Measurements from ENCODE around the gene ABCC8. TPM values are rescaled to one million over a fixed set of nuclear protein-coding genes. Genes with fewer than 3 reads are reported as not detected.

The ABCC8 gene
- total and polyA plus RNA-seq, 10 of the 15 experiments (the other 5 are each of a cell fraction or from before 2014, with no cell fraction given): not detected

DNA sequence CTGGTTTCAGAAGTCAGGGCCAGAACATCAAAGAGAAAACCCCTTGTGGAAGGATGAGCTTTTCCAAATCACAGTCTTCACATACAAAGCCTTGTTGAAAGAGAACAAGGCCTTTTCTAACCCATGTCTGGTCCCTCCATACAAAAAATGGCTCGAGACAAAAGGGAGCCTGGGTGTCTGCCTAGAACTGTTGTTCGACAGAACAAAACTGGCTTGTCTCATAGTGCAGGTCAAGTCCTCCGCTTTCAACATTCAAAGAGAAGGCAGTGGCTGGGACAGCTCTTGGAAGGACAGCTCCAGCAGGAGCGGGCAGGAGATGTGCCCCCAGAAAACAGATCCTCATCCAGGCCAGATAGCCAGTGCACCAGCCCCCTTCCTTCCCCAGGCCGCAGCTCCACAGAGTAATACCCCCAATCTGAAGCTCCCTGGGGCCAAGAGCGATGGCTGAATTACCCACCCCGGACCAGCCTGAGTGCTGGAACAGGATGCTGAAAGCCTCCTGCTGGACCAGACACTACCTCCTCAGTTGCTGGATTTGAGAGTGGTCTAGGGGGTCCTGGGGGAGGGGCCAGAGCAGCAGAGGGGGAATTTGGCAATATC is 40.0 kb upstream of the ABCC8 start:
- Histone ChIP-seq H3K79me2 (ENCODE audit: control insufficient read depth, insufficient read depth, low read length) (no peaks in the 10 kb centered on the region), H3K4me2 (ENCODE audit: control insufficient read depth, insufficient read depth) (no peak overlapping the region), H3K4me1 (ENCODE audit: control insufficient read depth, insufficient read depth, low read length) (no peaks in the 10 kb centered on the region), H3K9me3 (replicated peaks; ENCODE audit: control insufficient read depth, insufficient read depth, low read length) (no peaks in the 10 kb centered on the region), H2AFZ (ENCODE audit: control insufficient read depth, low read depth, low read length) (no peak overlapping the region), H3K4me3 (no peak overlapping the region), H3K36me3 (ENCODE audit: control insufficient read depth in 2 of 2, insufficient read depth in 2 of 2, low read length in 1 of 2) (no peaks in the 10 kb centered on the region), H3K9ac (ENCODE audit: control insufficient read depth, insufficient read depth, low read length) (no peak overlapping the region), H4K20me1 (ENCODE audit: control insufficient read depth, insufficient read depth) (no peaks in the 10 kb centered on the region; the same call in 1 of the 2 replicates), H3K27me3 (replicated peaks in 1 of 2; ENCODE audit: control insufficient read depth in 2 of 2, insufficient read depth in 2 of 2, low read length in 1 of 2) (peaks cover 0 to 2% of the 10 kb centered on the region in 2 experiments; a peak in 2 of 4 replicates), H3K27ac (ENCODE audit: control insufficient read depth, insufficient read depth) (no peak overlapping the region)
- ChIA-PET RAD21 (ENCODE audit: unreplicated experiment) (no interaction called here), CTCF (interaction anchor here (1.3 to 2.1 kb wide), 3 partner anchors 9 to 11 kb away, joined by 3 to 6 read pairs (median 4); no protein-coding TSS in a partner anchor), SMC1A (ENCODE audit: uncharacterized antibody, unreplicated experiment) (interaction anchor here (1.4 kb wide), 2 partner anchors 9 to 11 kb away, joined by 3 read pairs; no protein-coding TSS in a partner anchor), POLR2A (no interaction called here)
- in situ Hi-C loops (cut with MboI) (no loop called here), intact Hi-C loops (cut with micrococcal nuclease; ENCODE audit: unreplicated experiment) (no loop called here)
- 41% methylated on average over 7 of the region's 7 CpGs for WGBS (ENCODE audit: insufficient coverage, insufficient replicate concordance, low lambda C conversion rate, missing lambda C conversion rate)
- DNase-seq (ENCODE audit: low read depth, low spot score) (no peak), ATAC-seq (no peak), FAIRE-seq (no peak)
- no peak for TF ChIP-seq HDAC6 (IDR thresholded peaks at IDR 0.05; ENCODE audit: unreplicated experiment)
- no peak for TF ChIP-seq EZH2 (IDR thresholded peaks at IDR 0.05; ENCODE audit: borderline replicate concordance, control insufficient read depth, low read depth, low read length)
- no peak for TF ChIP-seq MYB (IDR thresholded peaks at IDR 0.05; ENCODE audit: borderline replicate concordance, low read depth, low read length)
- no peak for TF ChIP-seq SUZ12 (IDR thresholded peaks at IDR 0.05; ENCODE audit: unreplicated experiment)
- TF ChIP-seq, protein P1, sequence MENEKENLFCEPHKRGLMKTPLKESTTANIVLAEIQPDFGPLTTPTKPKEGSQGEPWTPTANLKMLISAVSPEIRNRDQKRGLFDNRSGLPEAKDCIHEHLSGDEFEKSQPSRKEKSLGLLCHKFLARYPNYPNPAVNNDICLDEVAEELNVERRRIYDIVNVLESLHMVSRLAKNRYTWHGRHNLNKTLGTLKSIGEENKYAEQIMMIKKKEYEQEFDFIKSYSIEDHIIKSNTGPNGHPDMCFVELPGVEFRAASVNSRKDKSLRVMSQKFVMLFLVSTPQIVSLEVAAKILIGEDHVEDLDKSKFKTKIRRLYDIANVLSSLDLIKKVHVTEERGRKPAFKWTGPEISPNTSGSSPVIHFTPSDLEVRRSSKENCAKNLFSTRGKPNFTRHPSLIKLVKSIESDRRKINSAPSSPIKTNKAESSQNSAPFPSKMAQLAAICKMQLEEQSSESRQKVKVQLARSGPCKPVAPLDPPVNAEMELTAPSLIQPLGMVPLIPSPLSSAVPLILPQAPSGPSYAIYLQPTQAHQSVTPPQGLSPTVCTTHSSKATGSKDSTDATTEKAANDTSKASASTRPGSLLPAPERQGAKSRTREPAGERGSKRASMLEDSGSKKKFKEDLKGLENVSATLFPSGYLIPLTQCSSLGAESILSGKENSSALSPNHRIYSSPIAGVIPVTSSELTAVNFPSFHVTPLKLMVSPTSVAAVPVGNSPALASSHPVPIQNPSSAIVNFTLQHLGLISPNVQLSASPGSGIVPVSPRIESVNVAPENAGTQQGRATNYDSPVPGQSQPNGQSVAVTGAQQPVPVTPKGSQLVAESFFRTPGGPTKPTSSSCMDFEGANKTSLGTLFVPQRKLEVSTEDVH (IDR thresholded peaks at IDR 0.05; ENCODE audit: low read depth, partially characterized antibody): no peak
- TF ChIP-seq, protein P2, sequence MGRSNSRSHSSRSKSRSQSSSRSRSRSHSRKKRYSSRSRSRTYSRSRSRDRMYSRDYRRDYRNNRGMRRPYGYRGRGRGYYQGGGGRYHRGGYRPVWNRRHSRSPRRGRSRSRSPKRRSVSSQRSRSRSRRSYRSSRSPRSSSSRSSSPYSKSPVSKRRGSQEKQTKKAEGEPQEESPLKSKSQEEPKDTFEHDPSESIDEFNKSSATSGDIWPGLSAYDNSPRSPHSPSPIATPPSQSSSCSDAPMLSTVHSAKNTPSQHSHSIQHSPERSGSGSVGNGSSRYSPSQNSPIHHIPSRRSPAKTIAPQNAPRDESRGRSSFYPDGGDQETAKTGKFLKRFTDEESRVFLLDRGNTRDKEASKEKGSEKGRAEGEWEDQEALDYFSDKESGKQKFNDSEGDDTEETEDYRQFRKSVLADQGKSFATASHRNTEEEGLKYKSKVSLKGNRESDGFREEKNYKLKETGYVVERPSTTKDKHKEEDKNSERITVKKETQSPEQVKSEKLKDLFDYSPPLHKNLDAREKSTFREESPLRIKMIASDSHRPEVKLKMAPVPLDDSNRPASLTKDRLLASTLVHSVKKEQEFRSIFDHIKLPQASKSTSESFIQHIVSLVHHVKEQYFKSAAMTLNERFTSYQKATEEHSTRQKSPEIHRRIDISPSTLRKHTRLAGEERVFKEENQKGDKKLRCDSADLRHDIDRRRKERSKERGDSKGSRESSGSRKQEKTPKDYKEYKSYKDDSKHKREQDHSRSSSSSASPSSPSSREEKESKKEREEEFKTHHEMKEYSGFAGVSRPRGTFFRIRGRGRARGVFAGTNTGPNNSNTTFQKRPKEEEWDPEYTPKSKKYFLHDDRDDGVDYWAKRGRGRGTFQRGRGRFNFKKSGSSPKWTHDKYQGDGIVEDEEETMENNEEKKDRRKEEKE (IDR thresholded peaks at IDR 0.05): no peak
- TF ChIP-seq, protein P3, sequence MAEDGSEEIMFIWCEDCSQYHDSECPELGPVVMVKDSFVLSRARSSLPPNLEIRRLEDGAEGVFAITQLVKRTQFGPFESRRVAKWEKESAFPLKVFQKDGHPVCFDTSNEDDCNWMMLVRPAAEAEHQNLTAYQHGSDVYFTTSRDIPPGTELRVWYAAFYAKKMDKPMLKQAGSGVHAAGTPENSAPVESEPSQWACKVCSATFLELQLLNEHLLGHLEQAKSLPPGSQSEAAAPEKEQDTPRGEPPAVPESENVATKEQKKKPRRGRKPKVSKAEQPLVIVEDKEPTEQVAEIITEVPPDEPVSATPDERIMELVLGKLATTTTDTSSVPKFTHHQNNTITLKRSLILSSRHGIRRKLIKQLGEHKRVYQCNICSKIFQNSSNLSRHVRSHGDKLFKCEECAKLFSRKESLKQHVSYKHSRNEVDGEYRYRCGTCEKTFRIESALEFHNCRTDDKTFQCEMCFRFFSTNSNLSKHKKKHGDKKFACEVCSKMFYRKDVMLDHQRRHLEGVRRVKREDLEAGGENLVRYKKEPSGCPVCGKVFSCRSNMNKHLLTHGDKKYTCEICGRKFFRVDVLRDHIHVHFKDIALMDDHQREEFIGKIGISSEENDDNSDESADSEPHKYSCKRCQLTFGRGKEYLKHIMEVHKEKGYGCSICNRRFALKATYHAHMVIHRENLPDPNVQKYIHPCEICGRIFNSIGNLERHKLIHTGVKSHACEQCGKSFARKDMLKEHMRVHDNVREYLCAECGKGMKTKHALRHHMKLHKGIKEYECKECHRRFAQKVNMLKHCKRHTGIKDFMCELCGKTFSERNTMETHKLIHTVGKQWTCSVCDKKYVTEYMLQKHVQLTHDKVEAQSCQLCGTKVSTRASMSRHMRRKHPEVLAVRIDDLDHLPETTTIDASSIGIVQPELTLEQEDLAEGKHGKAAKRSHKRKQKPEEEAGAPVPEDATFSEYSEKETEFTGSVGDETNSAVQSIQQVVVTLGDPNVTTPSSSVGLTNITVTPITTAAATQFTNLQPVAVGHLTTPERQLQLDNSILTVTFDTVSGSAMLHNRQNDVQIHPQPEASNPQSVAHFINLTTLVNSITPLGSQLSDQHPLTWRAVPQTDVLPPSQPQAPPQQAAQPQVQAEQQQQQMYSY (CRISPR knock-in tag; IDR thresholded peaks at IDR 0.05): no peak
- no TSS peak for BruUV-seq (replicated peaks)
